ENCODE results near the gene ARL17B.
"Not testable (repeated sequence)": the region's sequence is repeated elsewhere in the genome, so short reads cannot be mapped to it uniquely, and the experiment has no call there.

The ARL17B gene

GRCh38 chr17:46287587-46287986 is 74.0 kb downstream of the ARL17B start:
- not testable (repeated sequence) for DNase-seq

- DNase-seq = peak; percentile 68
Measured at GRCh38 chr17:46286764-46287221, 74.8 kb downstream of the ARL17B start.

DNA sequence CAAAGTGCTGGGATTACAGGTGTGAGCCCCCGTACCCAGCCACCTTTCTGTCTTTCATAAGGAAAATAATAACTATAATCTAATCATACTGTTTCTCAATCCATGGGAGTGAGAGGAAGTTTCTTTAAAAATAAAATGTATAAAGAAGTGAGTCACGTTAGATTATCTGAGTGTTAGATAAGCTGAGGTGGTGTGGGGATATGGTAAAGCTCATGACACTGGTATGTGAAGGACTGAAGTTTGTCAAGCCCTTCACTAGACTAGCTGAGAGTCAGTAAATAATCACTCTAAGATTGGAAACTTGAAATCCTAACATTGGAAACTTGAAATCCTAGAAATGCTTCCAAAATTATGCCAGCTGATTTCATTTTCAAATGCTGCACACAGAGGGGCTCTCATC is 76.1 kb downstream of the ARL17B start:
- not testable (repeated sequence) for DNase-seq

GRCh38 chr17:46284467-46284866 is 77.1 kb downstream of the ARL17B start:
- not testable (repeated sequence) for DNase-seq

- not testable (repeated sequence) for DNase-seq
Measured at GRCh38 chr17:46282635-46283034, 78.9 kb downstream of the ARL17B start.

DNA sequence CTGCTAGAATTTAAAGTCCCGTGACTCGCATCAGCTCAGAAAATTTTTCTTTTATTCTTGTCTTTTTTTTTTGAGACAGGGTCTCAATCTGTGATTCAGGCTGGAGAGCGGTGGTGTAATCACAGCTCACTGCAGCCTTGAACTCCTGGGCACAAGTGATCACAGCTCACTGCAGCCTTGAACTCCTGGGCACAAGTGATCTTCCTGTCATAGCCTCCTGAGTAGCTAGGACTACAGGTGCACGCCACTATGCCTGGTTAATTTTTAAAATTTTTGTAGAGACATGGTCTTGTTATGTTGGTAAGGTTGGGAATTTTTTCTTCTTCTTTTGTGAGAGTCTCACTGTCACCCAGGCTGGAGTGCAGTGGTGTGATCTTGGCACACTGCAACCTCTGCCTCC is 80.2 kb downstream of the ARL17B start:
- not testable (repeated sequence) for DNase-seq

DNA sequence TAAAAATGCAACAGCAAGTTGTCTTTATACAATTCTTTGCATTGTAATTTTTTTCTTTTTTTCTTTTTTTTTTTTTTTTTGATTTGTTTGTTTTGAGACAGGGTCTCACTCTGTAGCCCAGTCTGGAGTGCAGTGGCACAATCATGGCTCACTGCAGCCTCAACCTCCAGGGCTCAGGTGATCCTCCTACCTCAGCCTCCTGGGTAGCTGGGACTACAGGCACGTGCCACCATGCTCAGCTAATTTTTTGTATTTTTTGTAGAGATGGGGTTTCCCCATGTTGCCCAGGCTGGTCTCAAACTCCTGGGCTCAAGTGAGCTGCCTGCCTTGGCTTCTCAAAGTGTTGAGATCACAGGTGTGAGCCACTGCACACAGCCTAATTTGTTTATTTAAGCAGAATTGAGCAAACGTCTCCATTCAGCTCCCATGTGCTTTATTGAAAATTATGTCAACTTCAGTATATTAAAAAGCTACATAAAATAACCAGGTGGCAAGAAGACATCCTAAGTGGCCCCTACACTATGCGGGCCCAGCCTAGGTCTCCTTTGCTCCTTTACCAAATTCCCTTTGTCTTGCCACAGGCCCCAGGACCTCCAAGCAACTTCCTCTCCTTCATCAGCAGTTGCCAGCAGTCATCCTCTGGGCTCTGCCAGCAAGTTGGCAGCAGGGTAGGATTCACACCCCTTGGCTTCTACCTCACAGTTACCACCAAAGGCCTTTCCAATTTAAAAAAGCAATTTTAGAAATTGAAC is 84.7 kb downstream of the ARL17B start:
- DNase-seq = not testable (repeated sequence)

DNA sequence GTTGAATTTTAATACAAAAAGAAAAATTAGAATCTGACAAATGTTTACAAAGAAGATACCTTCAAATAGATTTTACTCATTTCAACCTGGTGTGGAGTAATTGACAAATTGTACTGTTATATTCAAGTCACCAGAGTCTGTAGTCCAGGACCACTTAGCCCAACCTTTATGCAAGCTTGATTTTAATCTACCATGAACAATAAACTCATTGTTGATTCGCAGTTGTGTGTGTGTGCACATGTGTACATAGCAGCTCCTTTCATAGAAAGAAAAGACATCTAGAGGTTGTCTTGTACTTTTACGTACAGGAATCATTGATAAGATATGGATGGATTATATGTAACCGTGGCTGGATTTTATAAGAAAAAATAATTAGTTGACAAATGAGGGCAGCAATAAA is 87.3 kb downstream of the ARL17B start:
- no peak for DNase-seq

GRCh38 chr17:46273541-46274236 is 87.9 kb downstream of the ARL17B start:
- no peak for DNase-seq

- no peak for DNase-seq
Measured at GRCh38 chr17:46270032-46270431, 91.5 kb downstream of the ARL17B start.

DNA sequence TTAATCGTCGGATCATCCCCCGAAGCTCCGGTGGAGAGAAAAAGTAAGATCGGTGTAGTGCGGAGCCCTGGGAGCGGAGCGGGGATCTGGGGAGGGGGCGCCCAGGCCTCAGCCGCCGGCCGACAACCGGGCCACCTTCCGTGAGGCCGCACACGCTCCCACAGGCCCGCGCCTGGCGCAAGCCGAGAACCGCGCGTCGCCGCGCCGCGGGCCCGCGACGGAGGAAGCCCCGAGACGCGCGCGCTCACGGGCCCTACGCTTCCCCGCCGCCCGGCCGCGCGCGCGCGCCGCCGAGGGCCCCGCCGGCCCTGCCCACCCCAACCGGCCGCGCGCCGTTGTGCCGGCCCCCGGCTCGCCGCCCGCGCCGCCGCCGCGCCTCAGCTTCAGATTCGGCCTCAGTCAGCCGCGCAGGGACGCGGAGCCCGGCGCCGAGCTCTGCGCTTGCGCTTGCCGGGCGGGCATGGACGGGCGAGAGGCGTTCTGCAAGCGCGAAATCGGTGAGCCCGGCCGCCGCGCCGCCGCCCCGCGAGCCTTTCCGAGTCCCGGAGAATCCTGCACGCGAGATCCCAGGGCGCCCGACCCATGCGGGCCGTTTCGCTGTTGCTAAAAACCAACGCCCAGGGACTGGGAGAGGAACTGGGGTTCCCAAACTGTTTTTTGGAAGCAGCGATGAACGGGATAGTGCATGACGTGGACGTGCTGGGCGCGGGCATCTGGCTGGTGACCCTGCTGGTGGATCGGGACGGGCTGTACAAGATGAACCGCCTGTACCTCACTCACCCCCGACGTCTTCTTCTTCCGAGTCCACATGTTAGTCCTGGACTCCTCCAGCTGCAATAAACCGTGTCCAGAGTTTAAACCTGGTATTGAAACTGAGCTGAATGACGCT is 94.7 kb downstream of the ARL17B start:
- peak; percentile 73 for DNase-seq

GRCh38 chr17:46266063-46266655 is 95.4 kb downstream of the ARL17B start:
- DNase-seq = not testable (repeated sequence)

GRCh38 chr17:46264456-46265198 is 96.9 kb downstream of the ARL17B start:
- DNase-seq = peak; percentile 19

GRCh38 chr17:46262271-46262670 is 99.3 kb downstream of the ARL17B start:
- DNase-seq = no peak

GRCh38 chr17:46259845-46260661 is 101.5 kb downstream of the ARL17B start:
- DNase-seq = not testable (repeated sequence)

DNA sequence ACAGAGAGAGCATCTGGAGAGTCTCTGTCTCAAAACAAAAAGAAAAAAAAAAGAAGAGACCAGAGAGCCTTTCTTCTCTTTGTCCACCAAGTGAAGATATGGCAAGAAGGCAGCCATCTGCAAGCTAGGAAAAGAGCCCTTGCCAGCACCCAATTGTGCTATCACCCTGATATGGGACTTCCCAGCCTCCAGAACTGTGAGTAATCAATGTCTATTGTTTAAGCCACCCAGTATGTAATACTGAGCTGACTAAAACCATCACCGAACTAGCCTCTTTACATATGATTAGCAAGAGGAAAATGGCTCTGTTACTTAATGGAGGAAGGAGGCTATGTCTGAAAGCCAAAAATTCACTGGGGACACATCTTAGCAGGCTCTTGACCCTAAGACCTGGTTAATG is 105.2 kb downstream of the ARL17B start:
- DNase-seq = not testable (repeated sequence)

DNA sequence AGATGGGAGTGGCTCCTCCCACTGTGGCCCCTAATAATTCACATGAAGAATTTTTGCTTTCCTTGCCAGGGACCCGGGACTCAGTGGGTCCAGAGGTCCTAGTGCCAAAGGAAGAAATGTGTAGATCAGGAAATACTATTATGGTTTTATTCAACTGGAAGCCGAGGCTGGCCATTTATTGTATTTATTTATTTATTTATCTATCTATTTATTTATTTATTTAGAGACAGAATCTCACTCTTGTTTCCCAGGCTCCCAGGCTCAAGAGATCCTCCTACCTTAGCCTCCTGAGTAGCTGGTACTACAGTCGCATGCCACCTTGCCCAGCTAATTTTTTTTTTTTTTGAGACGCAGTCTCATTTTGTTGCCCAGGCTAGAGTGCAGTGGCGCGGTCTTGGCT is 107.4 kb downstream of the ARL17B start:
- DNase-seq = not testable (repeated sequence)

DNA sequence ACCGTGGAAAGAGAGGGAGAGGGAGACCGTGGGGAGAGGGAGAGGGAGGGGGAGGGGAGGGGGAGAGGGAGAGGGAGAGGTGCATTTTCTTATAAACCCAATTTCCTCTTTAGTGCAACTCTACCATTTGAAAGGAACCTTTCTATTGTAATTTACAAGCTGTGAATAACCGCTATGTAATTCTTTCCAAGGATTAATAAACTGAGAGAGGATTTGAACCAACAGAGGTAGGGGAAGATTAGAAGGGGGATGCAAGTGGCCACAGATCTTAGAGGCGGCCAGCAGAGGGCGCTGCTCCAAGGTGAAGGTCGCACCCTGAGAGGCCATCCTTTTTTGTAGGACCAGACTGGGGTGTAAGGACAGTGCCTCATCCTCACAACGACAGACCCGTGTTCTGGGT is 107.8 kb downstream of the ARL17B start:
- DNase-seq = peak; percentile 70

DNA sequence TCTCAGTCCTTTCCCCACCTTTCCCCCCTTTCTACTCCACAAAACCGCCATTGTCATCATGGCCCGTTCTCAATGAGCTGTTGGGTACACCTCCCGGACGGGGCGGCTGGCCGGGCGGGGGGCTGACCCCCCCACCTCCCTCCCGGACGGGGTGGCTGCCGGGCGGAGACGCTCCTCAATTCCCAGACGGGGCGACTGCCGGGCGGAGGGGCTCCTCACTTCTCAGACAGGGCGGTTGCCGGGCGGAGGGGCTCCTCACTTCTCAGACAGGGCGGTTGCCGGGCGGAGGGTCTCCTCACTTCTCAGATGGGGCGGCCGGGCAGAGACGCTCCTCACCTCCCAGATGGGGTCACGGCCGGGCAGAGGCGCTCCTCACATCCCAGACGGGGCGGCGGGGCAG is 108.8 kb downstream of the ARL17B start:
- DNase-seq = not testable (repeated sequence)

DNA sequence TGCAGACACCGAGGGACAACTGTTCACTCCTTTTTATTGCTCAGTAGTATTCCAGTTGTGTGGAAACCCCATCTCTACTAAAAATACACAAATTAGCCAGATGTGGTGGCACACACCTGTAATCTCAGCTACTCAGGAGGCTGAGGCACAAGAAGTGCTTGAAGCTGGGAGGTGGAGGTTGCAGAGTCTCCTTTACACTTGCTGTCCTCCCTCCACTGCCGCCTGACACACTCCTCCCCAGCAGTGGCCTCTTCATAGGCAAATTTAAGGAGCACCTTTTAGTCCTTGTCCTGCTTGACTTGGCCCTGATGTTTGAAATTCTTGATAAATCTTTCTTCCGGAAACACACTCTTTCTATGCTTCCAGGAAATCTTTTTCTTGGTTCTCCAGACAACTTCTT is 112.4 kb downstream of the ARL17B start:
- DNase-seq = not testable (repeated sequence)

Measured in effector CD4-positive, alpha-beta T cell (primary cell).